ENCODE data around the gene TMEM151A. TPM values are rescaled to one million over a fixed set of nuclear protein-coding genes. Genes with fewer than 3 reads are reported as not detected.

Gene TMEM151A
- total RNA-seq, 1 donor from 2014 or later: 2.1 TPM

- Mint-ChIP-seq H3K9me3 (no peaks in the 10 kb centered on the region), H3K4me1 (ENCODE audit: unreplicated experiment) (peaks cover 7% of the 10 kb centered on the region), H3K27me3 (no peaks in the 10 kb centered on the region), H3K36me3 (no peaks in the 10 kb centered on the region), H3K27ac (no peak overlapping the region), H3K4me3 (no peak overlapping the region)
- no peak for TF ChIP-seq CTCF (conservative IDR thresholded peaks at IDR 0.05)
- no peak for DNase-seq (ENCODE audit: extremely low spot score, unreplicated experiment)
Observed at GRCh38 chr11:66338276-66339161, 46.8 kb downstream of the TMEM151A start.

GRCh38 chr11:66339162-66339675 is 47.5 kb downstream of the TMEM151A start:
- H3K9me3 Mint-ChIP-seq: no peaks in the 10 kb centered on the region
- TF ChIP-seq CTCF (conservative IDR thresholded peaks at IDR 0.05): no peak
- H3K27me3 Mint-ChIP-seq: no peaks in the 10 kb centered on the region
- H3K36me3 Mint-ChIP-seq: no peaks in the 10 kb centered on the region
- no peak overlapping the region for H3K27ac Mint-ChIP-seq
- no peak overlapping the region for H3K4me3 Mint-ChIP-seq
- peaks cover 13% of the 10 kb centered on the region for H3K4me1 Mint-ChIP-seq (ENCODE audit: unreplicated experiment)
- DNase-seq (ENCODE audit: extremely low spot score, unreplicated experiment): no peak

GRCh38 chr11:66339686-66340483 is 48.2 kb downstream of the TMEM151A start:
- H3K27ac Mint-ChIP-seq: no peak overlapping the region
- no peaks in the 10 kb centered on the region for H3K27me3 Mint-ChIP-seq
- peaks cover 15% of the 10 kb centered on the region for H3K4me1 Mint-ChIP-seq (ENCODE audit: unreplicated experiment)
- H3K9me3 Mint-ChIP-seq: no peaks in the 10 kb centered on the region
- DNase-seq (ENCODE audit: extremely low spot score, unreplicated experiment): no peak
- no peak overlapping the region for H3K4me3 Mint-ChIP-seq
- no peak for TF ChIP-seq CTCF (conservative IDR thresholded peaks at IDR 0.05)
- H3K36me3 Mint-ChIP-seq: no peaks in the 10 kb centered on the region

GRCh38 chr11:66340596-66341501 is 49.2 kb downstream of the TMEM151A start:
- Mint-ChIP-seq H3K4me3 (no peak overlapping the region), H3K9me3 (no peaks in the 10 kb centered on the region), H3K4me1 (ENCODE audit: unreplicated experiment) (peaks cover 21% of the 10 kb centered on the region), H3K27me3 (no peaks in the 10 kb centered on the region), H3K36me3 (no peaks in the 10 kb centered on the region), H3K27ac (no peak overlapping the region)
- no peak for TF ChIP-seq CTCF (conservative IDR thresholded peaks at IDR 0.05)
- no peak for DNase-seq (ENCODE audit: extremely low spot score, unreplicated experiment)
